ENCODE results near the gene EIF3C. TPM values are rescaled to one million over a fixed set of nuclear protein-coding genes. Genes with fewer than 3 reads are reported as not detected.
"Not testable (repeated sequence)": the region's sequence is repeated elsewhere in the genome, so short reads cannot be mapped to it uniquely, and the experiment has no call there.

The EIF3C gene
- 220 and 259 TPM in 2 replicates for total RNA-seq (2014; rRNA removed; shearing (Covaris generic); ENCODE audit: low replicate concordance)

GRCh38 chr16:28711220-28712083 lies at the start of gene EIF3C:
Gene EIF3C, plus strand, starts transcription at chr16:28711464. Its CDS starts 223 bp downstream, at chr16:28711687.
- not testable (repeated sequence) for DNase-seq (ENCODE audit: low read depth)

GRCh38 chr16:28666264-28666663 lies 45.0 kb upstream of the EIF3C start:
- in situ Hi-C loops (cut with HindIII; ENCODE audit: low pct_unique_long_range_greater_than_20kb, low sequenced_read_pairs); DNase-seq (ENCODE audit: low read depth): not testable (repeated sequence)

More at GRCh38 chr16:28711220-28712083, at the start of gene EIF3C:
- in situ Hi-C loops (cut with HindIII; ENCODE audit: low pct_unique_long_range_greater_than_20kb, low sequenced_read_pairs) = not testable (repeated sequence)

- in situ Hi-C loops (cut with HindIII; ENCODE audit: low pct_unique_long_range_greater_than_20kb, low sequenced_read_pairs) = not testable (repeated sequence)
These were observed 43.8 kb upstream of the EIF3C start for GRCh38 chr16:28667480-28667879.

GRCh38 chr16:28668199-28668598 lies 43.1 kb upstream of the EIF3C start:
- in situ Hi-C loops (cut with HindIII; ENCODE audit: low pct_unique_long_range_greater_than_20kb, low sequenced_read_pairs); DNase-seq (ENCODE audit: low read depth): not testable (repeated sequence)

More at GRCh38 chr16:28667480-28667879, 43.8 kb upstream of the EIF3C start:
- DNase-seq (ENCODE audit: low read depth) = not testable (repeated sequence)

- in situ Hi-C loops (cut with HindIII; ENCODE audit: low pct_unique_long_range_greater_than_20kb, low sequenced_read_pairs); DNase-seq (ENCODE audit: low read depth): not testable (repeated sequence)
These were observed 22.8 kb upstream of the EIF3C start for GRCh38 chr16:28688327-28688952.

- DNase-seq (ENCODE audit: low read depth); in situ Hi-C loops (cut with HindIII; ENCODE audit: low pct_unique_long_range_greater_than_20kb, low sequenced_read_pairs): not testable (repeated sequence)
These were observed 21.8 kb upstream of the EIF3C start for GRCh38 chr16:28689425-28689824.

GRCh38 chr16:28691722-28692121 lies 19.5 kb upstream of the EIF3C start:
- in situ Hi-C loops (cut with HindIII; ENCODE audit: low pct_unique_long_range_greater_than_20kb, low sequenced_read_pairs); DNase-seq (ENCODE audit: low read depth): not testable (repeated sequence)

GRCh38 chr16:28693257-28693950 lies 17.9 kb upstream of the EIF3C start:
- in situ Hi-C loops (cut with HindIII; ENCODE audit: low pct_unique_long_range_greater_than_20kb, low sequenced_read_pairs); DNase-seq (ENCODE audit: low read depth): not testable (repeated sequence)

- in situ Hi-C loops (cut with HindIII; ENCODE audit: low pct_unique_long_range_greater_than_20kb, low sequenced_read_pairs) = not testable (repeated sequence)
These were observed 11.5 kb upstream of the EIF3C start for GRCh38 chr16:28699792-28700191.

GRCh38 chr16:28700349-28700748 lies 10.9 kb upstream of the EIF3C start:
- DNase-seq (ENCODE audit: low read depth); in situ Hi-C loops (cut with HindIII; ENCODE audit: low pct_unique_long_range_greater_than_20kb, low sequenced_read_pairs): not testable (repeated sequence)

More at GRCh38 chr16:28699792-28700191, 11.5 kb upstream of the EIF3C start:
- DNase-seq (ENCODE audit: low read depth) = not testable (repeated sequence)

- in situ Hi-C loops (cut with HindIII; ENCODE audit: low pct_unique_long_range_greater_than_20kb, low sequenced_read_pairs); DNase-seq (ENCODE audit: low read depth): not testable (repeated sequence)
These were observed 9.9 kb upstream of the EIF3C start for GRCh38 chr16:28701384-28701783.

- DNase-seq (ENCODE audit: low read depth); in situ Hi-C loops (cut with HindIII; ENCODE audit: low pct_unique_long_range_greater_than_20kb, low sequenced_read_pairs): not testable (repeated sequence)
These were observed 7.0 kb upstream of the EIF3C start for GRCh38 chr16:28704246-28704645.

- DNase-seq (ENCODE audit: low read depth) = not testable (repeated sequence)
These were observed 11.8 kb downstream of the EIF3C start for GRCh38 chr16:28722852-28723650.

GRCh38 chr16:28731253-28731652 lies 20.0 kb downstream of the EIF3C start:
- DNase-seq (ENCODE audit: low read depth); in situ Hi-C loops (cut with HindIII; ENCODE audit: low pct_unique_long_range_greater_than_20kb, low sequenced_read_pairs): not testable (repeated sequence)

More at GRCh38 chr16:28722852-28723650, 11.8 kb downstream of the EIF3C start:
- in situ Hi-C loops (cut with HindIII; ENCODE audit: low pct_unique_long_range_greater_than_20kb, low sequenced_read_pairs) = not testable (repeated sequence)

GRCh38 chr16:28732455-28733124 lies 21.3 kb downstream of the EIF3C start:
- not testable (repeated sequence) for DNase-seq (ENCODE audit: low read depth)

GRCh38 chr16:28739787-28740186 lies 28.5 kb downstream of the EIF3C start:
- DNase-seq (ENCODE audit: low read depth); in situ Hi-C loops (cut with HindIII; ENCODE audit: low pct_unique_long_range_greater_than_20kb, low sequenced_read_pairs): not testable (repeated sequence)

More at GRCh38 chr16:28732455-28733124, 21.3 kb downstream of the EIF3C start:
- in situ Hi-C loops (cut with HindIII; ENCODE audit: low pct_unique_long_range_greater_than_20kb, low sequenced_read_pairs) = not testable (repeated sequence)

GRCh38 chr16:28740631-28741030 lies 29.4 kb downstream of the EIF3C start:
- DNase-seq (ENCODE audit: low read depth); in situ Hi-C loops (cut with HindIII; ENCODE audit: low pct_unique_long_range_greater_than_20kb, low sequenced_read_pairs): not testable (repeated sequence)
